Brain pericyte (primary cell): ENCODE measurements around the gene SPIRE1.
"Not testable (repeated sequence)": the region's sequence is repeated elsewhere in the genome, so short reads cannot be mapped to it uniquely, and the experiment has no call there.

ENCODE experiments used
- DNase-seq: peaks from one replicate; pipeline ENCODE4 v3.0.0-alpha.2; 2012; ENCODE audit warnings: low read depth, low spot score

The SPIRE1 gene

GRCh38 chr18:12598181-12598930, 59.6 kb downstream of the SPIRE1 start:
- no peak for DNase-seq

GRCh38 chr18:12597760-12598159, 60.1 kb downstream of the SPIRE1 start:
- DNase-seq = peak; percentile 7

GRCh38 chr18:12595571-12596255, 62.2 kb downstream of the SPIRE1 start:
- no peak for DNase-seq

GRCh38 chr18:12593866-12594265, 64.0 kb downstream of the SPIRE1 start:
- no peak for DNase-seq

DNA sequence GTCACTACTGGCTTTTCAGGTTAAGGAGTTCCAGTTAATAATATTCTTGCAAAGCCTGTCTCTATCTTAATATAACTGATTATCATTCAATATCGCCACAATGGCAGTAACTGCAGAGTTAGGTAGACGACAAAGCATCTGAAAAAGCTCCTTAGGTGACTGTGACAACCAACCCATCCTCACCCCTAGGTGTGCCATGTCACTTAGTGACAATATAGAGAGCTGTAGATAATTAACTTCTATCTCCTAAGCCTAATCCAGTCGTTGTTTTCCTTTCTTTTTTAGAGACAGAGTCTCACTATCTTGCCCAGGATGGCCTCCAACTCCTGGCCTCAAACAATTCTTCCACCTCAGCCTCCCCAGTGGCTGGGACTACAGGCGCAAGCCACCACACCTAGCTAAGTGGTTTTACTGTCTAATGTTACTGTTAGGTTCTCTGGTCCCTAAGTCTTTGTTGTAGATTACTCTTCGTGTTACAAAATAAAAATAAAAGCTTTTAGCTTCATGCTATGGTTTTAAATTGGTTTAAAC, 65.2 kb downstream of the SPIRE1 start:
- DNase-seq = no peak

GRCh38 chr18:12589448-12589847, 68.5 kb downstream of the SPIRE1 start:
- DNase-seq = no peak

GRCh38 chr18:12586956-12587355, 71.0 kb downstream of the SPIRE1 start:
- no peak for DNase-seq

DNA sequence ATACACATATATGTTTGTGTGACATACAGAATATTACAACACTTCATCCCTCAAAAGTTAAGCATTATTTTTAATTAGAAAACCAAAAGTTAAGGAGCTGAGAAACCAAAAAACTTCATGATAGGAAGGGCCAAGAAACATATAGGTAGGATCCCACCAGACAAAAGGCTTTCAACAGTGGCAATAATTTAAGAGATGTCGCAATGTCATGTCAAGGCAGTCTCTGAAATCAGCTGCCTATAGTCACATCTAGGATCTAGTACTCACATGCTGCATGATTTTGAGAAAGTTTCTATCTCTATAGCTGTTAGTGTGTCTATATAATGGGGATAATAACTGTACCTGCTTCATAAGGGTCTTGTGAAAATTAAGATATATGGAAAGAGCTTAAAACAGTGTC, 72.7 kb downstream of the SPIRE1 start:
- DNase-seq = no peak

- DNase-seq = no peak
These were observed 77.1 kb downstream of the SPIRE1 start for GRCh38 chr18:12580630-12581342.

DNA sequence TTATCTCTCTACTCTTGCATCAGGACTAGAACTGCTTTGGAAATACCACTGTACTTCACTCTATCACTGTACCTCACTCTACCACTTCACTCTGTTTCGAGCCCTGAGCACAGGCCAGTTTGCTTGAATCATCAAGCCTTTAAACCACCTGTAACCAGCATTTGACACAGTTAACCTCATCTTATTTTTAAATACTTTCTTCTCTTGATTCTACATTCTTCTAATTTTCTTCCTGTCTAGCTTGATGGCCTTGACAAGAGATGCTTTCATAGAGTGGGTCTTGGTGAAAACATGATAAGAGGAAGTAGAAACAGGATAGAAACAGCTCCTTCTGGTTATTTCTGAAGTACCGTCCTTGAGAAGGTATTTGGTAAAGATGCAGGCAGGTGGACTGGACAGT, 78.1 kb downstream of the SPIRE1 start:
- no peak for DNase-seq

DNA sequence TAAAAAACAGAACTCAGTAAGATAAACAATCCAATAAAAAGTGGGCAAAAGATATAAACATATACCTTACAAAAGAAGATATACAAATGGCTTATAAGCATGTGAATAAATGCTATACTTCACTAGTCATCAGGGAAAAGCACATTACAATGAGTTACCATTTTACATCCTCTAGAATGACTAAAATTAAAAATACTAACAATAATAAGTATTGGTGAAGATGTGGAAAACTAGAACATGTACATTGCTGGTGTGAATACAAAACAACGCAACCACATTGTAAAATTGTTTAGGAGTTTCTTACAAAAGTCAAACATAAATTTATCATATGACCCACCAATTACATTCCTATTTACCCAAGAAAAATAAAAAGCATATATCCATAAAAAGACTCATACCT, 80.1 kb downstream of the SPIRE1 start:
- no peak for DNase-seq

- DNase-seq = no peak
These were observed 83.3 kb downstream of the SPIRE1 start for GRCh38 chr18:12574494-12575185.

GRCh38 chr18:12571630-12572029, 86.3 kb downstream of the SPIRE1 start:
- DNase-seq = no peak

GRCh38 chr18:12569791-12570190, 88.1 kb downstream of the SPIRE1 start:
- no peak for DNase-seq

GRCh38 chr18:12567849-12568248, 90.1 kb downstream of the SPIRE1 start:
- no peak for DNase-seq

DNA sequence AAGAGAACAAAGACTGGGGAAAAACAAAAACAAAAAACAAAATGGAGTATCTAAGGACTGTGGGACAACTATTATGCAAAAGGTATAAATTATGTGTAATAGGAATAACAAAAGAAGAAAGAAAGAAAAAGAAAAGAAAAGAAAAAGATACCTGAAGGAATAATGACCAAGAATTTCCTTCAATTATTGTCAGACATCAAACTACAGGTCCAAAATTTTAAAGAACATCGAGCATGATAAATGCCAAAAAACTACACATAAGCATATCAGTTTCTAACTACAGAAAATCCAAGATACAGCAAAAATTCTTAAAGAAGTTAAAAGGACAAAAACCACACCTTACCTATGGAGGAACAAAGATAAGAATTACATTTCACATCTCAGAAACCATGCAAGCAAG, 93.0 kb downstream of the SPIRE1 start:
- no peak for DNase-seq

- DNase-seq = no peak
These were observed 93.5 kb downstream of the SPIRE1 start for GRCh38 chr18:12564378-12564777.

DNA sequence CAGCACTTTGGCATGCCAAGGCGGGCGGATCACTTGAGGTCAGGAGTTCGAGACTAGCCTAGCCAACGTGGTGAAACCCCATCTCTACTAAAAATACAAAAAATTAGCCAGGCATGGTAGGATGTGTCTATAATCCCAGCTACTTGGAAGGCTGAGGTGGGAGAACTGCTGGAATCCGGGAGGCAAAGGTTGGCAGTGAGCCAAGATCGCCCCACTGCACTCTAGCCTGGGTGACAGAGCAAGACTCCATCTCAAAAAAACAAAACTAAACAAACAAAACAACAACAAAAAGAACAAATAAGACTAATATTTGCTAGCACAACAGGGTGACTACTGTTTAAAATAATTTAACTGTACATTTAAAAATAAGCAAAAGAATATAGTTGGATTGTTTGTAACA, 97.3 kb downstream of the SPIRE1 start:
- not testable (repeated sequence) for DNase-seq

DNA sequence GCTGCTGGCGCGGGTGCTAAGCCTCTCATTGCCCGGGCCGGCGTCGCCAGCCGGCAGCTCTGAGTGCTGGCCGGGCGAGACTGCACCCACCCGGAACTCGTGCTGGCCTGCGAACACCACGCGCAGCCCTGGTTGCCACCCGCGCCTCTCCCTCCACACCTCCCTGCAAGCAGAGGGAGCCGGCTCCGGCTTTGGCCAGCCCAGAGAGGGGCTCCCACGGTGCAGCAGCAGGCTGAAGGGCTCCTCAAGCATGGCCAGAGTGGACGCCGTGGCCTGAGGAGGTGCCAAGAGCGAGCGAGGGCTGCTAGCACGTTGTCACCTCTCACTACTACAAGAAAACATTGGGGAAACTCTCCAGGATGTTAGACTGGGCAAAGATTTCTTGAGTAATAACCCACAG, 98.6 kb downstream of the SPIRE1 start:
- DNase-seq = no peak

GRCh38 chr18:12556946-12557806, 100.7 kb downstream of the SPIRE1 start:
- DNase-seq = no peak
